Activated CD8-positive, alpha-beta T cell treated with anti-CD3 and anti-CD28 coated beads, Interleukin-2, amount 10 ng/mL, durations not matched to agents 7 days and 5 days (primary cell): Measurements from ENCODE around the gene LYST. TPM values are rescaled to one million over a fixed set of nuclear protein-coding genes. Genes with fewer than 3 reads are reported as not detected.
"Not testable (repeated sequence)": the region's sequence is repeated elsewhere in the genome, so short reads cannot be mapped to it uniquely, and the experiment has no call there.

Experiments
- ATAC-seq: fragments of 150-1000 bp; cut with Tn5 transposase; one replicate; pipeline ENCODE4 v1.10.0; 2021; ENCODE audit warnings: moderate library complexity
- CTCF ChIA-PET: fragments of 350-600 bp; sonication (Branson Sonifier 250); formaldehyde crosslinking; loops from one replicate; lab custom pipeline; 2021; ENCODE audit warnings: antibody characterized with exemption; lab: Charles Lee
- POLR2A ChIA-PET: fragments of 350-600 bp; sonication (Branson Sonifier 250); formaldehyde crosslinking; loops from one replicate; lab custom pipeline; 2021; ENCODE audit warnings: antibody characterized with exemption; lab: Charles Lee
- DNase-seq: peaks from one replicate; pipeline ENCODE4 v3.0.0-alpha.2; 2020
- H3K27ac Mint-ChIP-seq: one replicate; pipeline ENCODE4 v1.8.0; 2021; ENCODE audit warnings: mild to moderate bottlenecking, mixed read lengths
- H3K27me3 Mint-ChIP-seq: one replicate; pipeline ENCODE4 v1.8.0; 2021; ENCODE audit warnings: low read depth, mixed read lengths
- H3K36me3 Mint-ChIP-seq: one replicate; pipeline ENCODE4 v1.8.0; 2021; ENCODE audit warnings: low read depth, mixed read lengths
- H3K4me1 Mint-ChIP-seq: one replicate; pipeline ENCODE4 v1.8.0; 2021; ENCODE audit warnings: low read depth, mixed read lengths
- H3K4me3 Mint-ChIP-seq: one replicate; pipeline ENCODE4 v1.8.0; 2021; ENCODE audit warnings: mild to moderate bottlenecking, mixed read lengths
- H3K9me3 Mint-ChIP-seq: one replicate; pipeline ENCODE4 v1.8.0; 2022; ENCODE audit warnings: mixed read lengths; ENCODE audit not compliant: insufficient read depth
- total RNA-seq, 2 experiments: library from RNA; stranded (reverse); gene quantifications; one replicate each; pipeline ENCODE4 v1.2.3, GENCODE V29; 2021

LYST gene
- total RNA-seq, 2 experiments from 2014 or later: 26.2 to 28.6 TPM

DNA sequence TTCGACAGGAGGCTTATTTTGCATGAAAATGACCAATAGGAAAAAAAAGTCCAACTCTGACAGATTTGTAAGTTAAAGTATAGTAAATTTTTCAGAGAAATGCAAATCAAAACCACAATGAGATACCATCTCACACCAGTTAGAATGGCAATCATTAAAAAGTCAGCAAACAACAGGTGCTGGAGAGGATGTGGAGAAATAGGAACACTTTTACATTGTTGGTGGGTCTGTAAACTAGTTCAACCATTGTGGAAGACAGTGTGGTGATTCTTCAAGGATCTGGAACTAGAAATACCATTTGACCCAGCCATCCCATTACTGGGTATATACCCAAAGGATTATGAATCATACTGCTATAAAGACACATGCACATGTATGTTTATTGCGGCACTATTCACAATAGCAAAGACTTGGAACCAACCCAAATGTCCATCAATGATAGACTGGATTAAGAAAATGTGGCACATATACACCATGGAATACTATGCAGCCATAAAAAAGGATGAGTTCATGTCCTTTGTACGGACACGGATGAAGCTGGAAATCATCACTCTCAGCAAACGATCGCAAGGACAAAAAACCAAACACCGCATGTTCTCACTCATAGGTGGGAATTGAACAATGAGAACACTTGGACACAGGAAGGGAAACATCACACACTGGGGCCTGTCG, 80.3 kb downstream of the LYST start:
- POLR2A ChIA-PET, ATAC-seq, DNase-seq, CTCF ChIA-PET, H3K27me3 Mint-ChIP-seq, H3K4me1 Mint-ChIP-seq, H3K9me3 Mint-ChIP-seq, H3K27ac Mint-ChIP-seq, H3K4me3 Mint-ChIP-seq: not testable (repeated sequence)
- peaks cover 18% of the 10 kb centered on the region for H3K36me3 Mint-ChIP-seq

DNA sequence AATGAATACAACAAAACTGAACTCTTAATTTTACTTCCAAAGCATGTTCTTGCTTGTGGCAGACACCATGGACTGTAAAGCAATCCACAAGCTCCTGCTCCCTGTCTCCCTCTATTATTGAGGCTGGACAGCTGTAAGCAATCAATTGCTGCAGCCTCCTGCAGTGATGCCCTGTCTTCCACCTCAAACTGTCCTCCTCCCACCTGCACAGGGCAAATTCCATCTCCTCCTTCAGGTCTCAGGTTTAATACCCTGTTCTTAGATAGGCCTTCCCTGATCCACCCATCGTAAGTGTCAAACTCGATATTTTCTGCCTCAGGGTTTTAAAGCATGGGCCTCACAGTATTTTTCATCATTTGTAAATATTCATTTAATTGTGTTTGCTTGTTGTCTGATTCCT, 81.8 kb downstream of the LYST start:
- no peak overlapping the region for H3K4me3 Mint-ChIP-seq
- no peak overlapping the region for H3K27ac Mint-ChIP-seq
- POLR2A ChIA-PET: interaction anchor here (1.1 kb wide), 1 partner anchor 69 kb away, joined by 3 read pairs; no protein-coding TSS in a partner anchor
- CTCF ChIA-PET: interaction anchor here (0.8 to 3.3 kb wide), 11 partner anchors 8 to 280 kb away, joined by 3 to 31 read pairs (median 7); partner anchors contain the start of gene B3GALNT2
- no peaks in the 10 kb centered on the region for H3K4me1 Mint-ChIP-seq
- peaks cover 13% of the 10 kb centered on the region for H3K36me3 Mint-ChIP-seq
- H3K27me3 Mint-ChIP-seq: no peaks in the 10 kb centered on the region
- ATAC-seq (no peak), DNase-seq (no peak)
- H3K9me3 Mint-ChIP-seq: no peaks in the 10 kb centered on the region

DNA sequence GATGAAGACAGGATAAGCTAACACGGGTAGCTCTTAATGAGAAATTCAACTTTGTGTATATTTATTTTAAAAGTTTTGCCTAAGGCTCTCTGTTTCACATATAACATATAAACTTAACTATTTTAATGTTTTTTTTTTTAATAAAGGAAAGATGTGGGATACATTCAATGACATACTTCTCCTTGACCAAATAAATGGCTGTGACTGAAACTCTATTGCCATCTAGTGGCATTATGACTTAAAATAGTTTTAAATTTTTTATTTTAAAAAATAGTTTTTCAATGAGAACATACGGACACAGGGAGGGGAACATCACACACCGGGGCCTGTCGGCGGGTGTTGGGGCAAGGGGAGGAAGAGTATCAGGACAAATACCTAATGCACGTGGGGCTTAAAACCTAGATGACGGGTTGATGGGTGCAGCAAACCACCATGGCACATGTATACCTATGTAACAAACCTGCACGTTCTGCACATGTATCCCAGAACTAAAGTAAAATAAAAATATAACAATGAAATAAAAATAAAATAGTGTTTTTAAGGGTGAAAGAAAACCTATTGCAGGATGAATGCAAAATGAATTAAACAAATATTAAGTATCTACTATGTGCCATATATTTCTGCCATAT, 83.4 kb downstream of the LYST start:
- CTCF ChIA-PET: interaction anchor here (0.7 to 3.3 kb wide), 24 partner anchors 9 to 279 kb away, joined by 3 to 31 read pairs (median 4); partner anchors contain the start of gene B3GALNT2
- H3K36me3 Mint-ChIP-seq: peaks cover 13% of the 10 kb centered on the region

DNA sequence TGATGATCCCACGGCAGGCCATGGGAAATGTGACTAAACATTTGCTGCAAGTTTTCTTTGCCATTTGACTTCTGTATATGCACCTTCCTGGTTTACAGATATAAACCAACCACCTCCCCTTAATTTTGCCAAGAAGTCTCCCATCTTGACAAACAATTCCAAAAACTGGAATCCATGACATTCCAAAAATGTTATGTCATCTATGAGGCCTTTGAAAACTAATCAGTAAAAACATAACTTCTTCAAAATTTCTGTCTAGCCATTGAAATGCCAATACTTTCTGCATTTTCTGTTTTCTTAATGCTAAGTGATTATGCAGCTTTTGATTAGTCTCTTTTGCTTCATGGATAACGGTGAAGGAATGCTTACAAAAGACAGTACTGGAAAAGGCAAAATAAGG, 84.1 kb downstream of the LYST start:
- CTCF ChIA-PET: interaction anchor here (0.7 to 3.3 kb wide), 14 partner anchors 9 to 278 kb away, joined by 3 to 31 read pairs (median 6); partner anchors contain the start of gene B3GALNT2
- H3K4me1 Mint-ChIP-seq: no peaks in the 10 kb centered on the region
- H3K36me3 Mint-ChIP-seq: peaks cover 13% of the 10 kb centered on the region
- ATAC-seq (no peak), DNase-seq (no peak)
- POLR2A ChIA-PET: no interaction called here
- no peak overlapping the region for H3K27ac Mint-ChIP-seq
- H3K4me3 Mint-ChIP-seq: no peak overlapping the region
- H3K9me3 Mint-ChIP-seq: no peaks in the 10 kb centered on the region
- H3K27me3 Mint-ChIP-seq: no peaks in the 10 kb centered on the region

More for the DNA sequence above, 83.4 kb downstream of the LYST start:
- POLR2A ChIA-PET: no interaction called here
- no peak for ATAC-seq
- Mint-ChIP-seq H3K9me3 (no peaks in the 10 kb centered on the region), H3K27me3 (no peaks in the 10 kb centered on the region), H3K4me1 (no peaks in the 10 kb centered on the region), H3K27ac (no peak overlapping the region), H3K4me3 (no peak overlapping the region)
- no peak for DNase-seq

DNA sequence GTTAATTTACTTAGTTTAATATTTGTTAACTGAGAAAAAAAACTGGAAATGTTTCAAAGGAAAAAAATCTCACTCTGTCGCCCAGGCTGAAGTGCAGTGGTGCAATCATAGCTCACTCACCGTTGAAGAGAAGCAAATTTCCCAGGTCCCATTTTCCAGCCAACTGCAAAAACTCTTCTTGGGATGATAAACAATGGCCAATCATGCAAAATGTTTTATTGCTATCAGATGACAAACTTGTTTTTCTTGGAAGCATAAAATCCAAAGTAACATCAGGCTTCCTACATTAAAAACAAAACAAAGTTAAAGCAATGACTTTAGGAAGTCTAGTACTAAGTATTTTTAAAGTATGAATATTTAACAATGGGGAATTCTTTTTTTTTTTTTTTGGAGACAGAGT, 84.9 kb downstream of the LYST start:
- POLR2A ChIA-PET: no interaction called here
- no peak for ATAC-seq
- Mint-ChIP-seq H3K9me3 (no peaks in the 10 kb centered on the region), H3K27ac (no peak overlapping the region), H3K4me1 (no peaks in the 10 kb centered on the region), H3K4me3 (no peak overlapping the region), H3K27me3 (no peaks in the 10 kb centered on the region), H3K36me3 (peaks cover 11% of the 10 kb centered on the region)
- CTCF ChIA-PET: interaction anchor here (1.1 to 3.3 kb wide), 5 partner anchors 62 to 268 kb away, joined by 4 to 31 read pairs (median 7); no protein-coding TSS in a partner anchor
- DNase-seq: no peak

DNA sequence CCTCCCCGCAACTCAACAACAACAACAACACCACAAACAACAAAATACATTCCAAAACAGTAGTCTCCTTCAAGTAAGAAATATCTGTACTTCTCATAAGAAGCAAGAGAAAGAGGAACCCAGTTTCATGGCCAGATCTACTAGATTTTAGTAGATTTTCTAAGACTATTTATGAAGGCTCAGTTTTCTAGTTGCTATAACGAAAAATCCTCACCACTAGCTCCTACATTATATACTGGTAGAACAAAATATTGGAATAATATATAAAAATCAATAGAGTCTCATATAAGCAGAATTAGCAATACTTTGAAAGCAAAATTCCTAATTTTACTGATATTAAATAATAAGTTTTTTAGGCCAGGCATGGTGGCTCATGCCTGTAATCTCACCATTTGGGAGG, 86.9 kb downstream of the LYST start:
- Mint-ChIP-seq H3K27ac (no peak overlapping the region), H3K4me3 (no peak overlapping the region), H3K36me3 (peaks cover 7% of the 10 kb centered on the region), H3K27me3 (no peaks in the 10 kb centered on the region), H3K4me1 (no peaks in the 10 kb centered on the region), H3K9me3 (no peaks in the 10 kb centered on the region)
- DNase-seq: no peak
- ChIA-PET POLR2A (no interaction called here), CTCF (interaction anchor here (1.8 kb wide), 1 partner anchor 192 kb away, joined by 6 read pairs; no protein-coding TSS in a partner anchor)
- ATAC-seq: no peak

DNA sequence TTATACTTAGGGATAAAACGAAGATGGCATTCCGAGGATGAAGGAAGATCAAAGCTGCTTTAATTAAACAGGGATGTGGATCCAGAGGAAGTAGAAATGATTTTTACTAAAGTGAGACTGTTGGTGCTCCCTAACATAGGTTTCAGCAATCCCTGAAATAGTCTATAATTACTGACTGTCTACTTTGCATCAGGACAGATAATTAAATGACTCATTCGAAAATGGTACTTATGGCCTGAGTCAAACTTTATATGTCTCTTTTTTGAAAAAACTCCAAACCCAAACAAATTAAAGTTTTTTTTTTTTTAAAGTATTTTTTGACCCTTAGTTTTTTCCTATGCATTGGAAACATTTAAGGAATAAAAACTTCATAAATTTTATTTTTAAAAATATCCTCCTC, 90.3 kb downstream of the LYST start:
- ATAC-seq (no peak), DNase-seq (no peak)
- no peak overlapping the region for H3K4me3 Mint-ChIP-seq
- no peaks in the 10 kb centered on the region for H3K27me3 Mint-ChIP-seq
- POLR2A ChIA-PET: no interaction called here
- H3K27ac Mint-ChIP-seq: no peak overlapping the region
- H3K9me3 Mint-ChIP-seq: no peaks in the 10 kb centered on the region
- CTCF ChIA-PET: interaction anchor here (1.2 to 1.4 kb wide), 2 partner anchors 67 to 196 kb away, joined by 3 read pairs; no protein-coding TSS in a partner anchor
- no peaks in the 10 kb centered on the region for H3K4me1 Mint-ChIP-seq
- peaks cover 18% of the 10 kb centered on the region for H3K36me3 Mint-ChIP-seq

DNA sequence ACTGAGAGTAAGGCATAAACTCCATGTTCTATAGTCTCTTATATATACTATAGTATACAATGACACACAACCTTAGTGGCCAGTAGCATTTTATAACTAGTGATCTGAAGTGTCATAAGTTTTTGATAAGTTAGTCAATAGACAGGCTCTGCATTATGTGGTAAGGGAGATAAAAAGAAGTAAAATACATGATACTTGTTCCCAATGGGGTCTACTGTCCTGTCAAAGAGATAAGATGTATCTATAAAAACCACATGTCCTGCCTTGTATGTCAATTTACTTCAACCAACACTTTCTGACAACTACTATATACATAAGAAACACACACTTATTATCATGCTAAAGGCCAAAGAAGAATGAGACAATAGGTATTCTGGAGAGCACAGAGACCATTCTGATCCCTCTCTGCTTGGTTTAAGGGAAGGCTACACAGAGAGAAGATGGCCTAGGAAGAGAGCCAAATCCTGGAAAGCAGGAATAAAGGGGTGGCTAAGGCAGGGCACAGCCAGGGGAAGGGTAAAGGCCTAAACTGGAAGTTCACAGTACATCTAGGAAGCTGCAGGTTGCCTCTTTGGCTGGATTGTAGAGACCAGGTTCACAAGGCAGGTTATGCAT, 91.4 kb downstream of the LYST start:
- Mint-ChIP-seq H3K4me3 (no peak overlapping the region), H3K27me3 (no peaks in the 10 kb centered on the region), H3K9me3 (no peaks in the 10 kb centered on the region), H3K4me1 (no peaks in the 10 kb centered on the region), H3K27ac (no peak overlapping the region), H3K36me3 (peaks cover 22% of the 10 kb centered on the region)
- ChIA-PET CTCF (no interaction called here), POLR2A (no interaction called here)
- ATAC-seq: no peak
- DNase-seq: no peak

DNA sequence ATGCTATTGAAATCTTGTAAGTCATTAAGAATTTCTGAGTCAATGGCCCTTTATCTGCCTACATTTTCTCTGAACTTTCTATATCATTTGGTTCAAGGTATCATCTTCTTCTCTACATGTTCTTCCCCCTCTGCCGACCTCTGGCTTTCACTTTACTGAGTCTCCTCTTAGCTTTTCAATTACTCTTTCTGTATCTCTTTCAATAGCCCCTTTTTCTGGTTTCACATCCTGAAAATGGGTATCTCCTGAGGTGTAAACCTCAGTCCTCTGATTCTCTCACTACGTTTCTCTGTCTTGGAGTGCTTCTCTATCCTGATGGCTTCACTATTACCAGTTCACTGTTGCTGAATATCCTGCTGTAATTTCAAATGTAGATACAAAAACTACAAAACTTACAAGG, 98.9 kb downstream of the LYST start:
- H3K27me3 Mint-ChIP-seq: no peaks in the 10 kb centered on the region
- no peak overlapping the region for H3K27ac Mint-ChIP-seq
- POLR2A ChIA-PET: no interaction called here
- peaks cover 9% of the 10 kb centered on the region for H3K4me1 Mint-ChIP-seq
- DNase-seq (no peak), ATAC-seq (no peak)
- H3K4me3 Mint-ChIP-seq: no peak overlapping the region
- H3K9me3 Mint-ChIP-seq: no peaks in the 10 kb centered on the region
- peaks cover 19% of the 10 kb centered on the region for H3K36me3 Mint-ChIP-seq
- CTCF ChIA-PET: interaction anchor here (1.9 to 2.2 kb wide), 2 partner anchors 15 to 204 kb away, joined by 5 to 10 read pairs; no protein-coding TSS in a partner anchor

DNA sequence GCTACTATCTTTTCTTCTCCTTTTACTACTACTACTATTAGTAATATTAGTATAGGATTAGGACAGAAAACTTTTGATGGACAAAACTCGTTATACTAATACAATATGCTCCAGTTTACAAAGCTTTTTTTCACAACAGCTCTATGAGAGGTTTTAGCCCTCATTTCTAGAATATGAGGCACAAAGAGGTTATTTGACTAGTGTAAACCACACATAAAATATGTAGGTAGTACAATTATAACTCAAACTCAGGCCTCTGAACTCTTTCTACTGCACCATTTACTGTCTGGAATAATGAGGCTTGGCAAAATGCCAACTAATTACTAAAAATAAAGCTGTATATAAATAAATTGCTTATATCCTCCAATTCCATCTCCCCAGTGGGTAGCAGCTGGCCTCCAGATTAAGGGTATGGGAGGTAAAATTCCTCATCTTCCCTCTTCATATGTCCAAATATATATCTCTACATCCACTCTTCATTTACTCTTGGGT, 99.9 kb downstream of the LYST start:
- ChIA-PET POLR2A (interaction anchor here (0.7 kb wide), 1 partner anchor 11 kb away, joined by 3 read pairs; no protein-coding TSS in a partner anchor), CTCF (interaction anchor here (1.9 to 2.2 kb wide), 2 partner anchors 16 to 205 kb away, joined by 5 to 10 read pairs; no protein-coding TSS in a partner anchor)
- DNase-seq: no peak
- Mint-ChIP-seq H3K9me3 (no peaks in the 10 kb centered on the region), H3K27me3 (no peaks in the 10 kb centered on the region), H3K4me1 (peaks cover 9% of the 10 kb centered on the region), H3K4me3 (no peak overlapping the region), H3K27ac (no peak overlapping the region), H3K36me3 (peaks cover 20% of the 10 kb centered on the region)
- no peak for ATAC-seq

DNA sequence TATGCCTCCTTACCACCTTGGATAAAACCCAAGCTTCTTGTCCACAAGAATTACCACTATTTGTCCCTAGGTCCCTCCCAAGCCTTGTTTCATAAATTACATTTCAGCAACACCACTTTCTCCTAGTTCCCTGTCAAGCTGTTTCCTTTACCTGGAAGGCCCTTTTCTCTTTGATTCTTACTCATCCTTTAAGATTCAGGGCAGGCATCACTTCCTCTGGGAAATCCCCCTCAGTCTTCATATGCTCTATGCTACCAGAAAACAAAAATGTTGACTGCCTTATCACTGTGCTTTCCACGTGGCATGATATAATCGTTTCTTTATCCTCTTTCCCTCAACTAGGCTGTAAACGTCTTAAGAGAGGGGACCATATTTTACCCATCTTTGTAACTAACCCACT, 102.7 kb downstream of the LYST start:
- no peaks in the 10 kb centered on the region for H3K27me3 Mint-ChIP-seq
- ChIA-PET CTCF (interaction anchor here (1.4 to 3.0 kb wide), 2 partner anchors 19 to 163 kb away, joined by 4 to 13 read pairs; no protein-coding TSS in a partner anchor), POLR2A (no interaction called here)
- no peak overlapping the region for H3K4me3 Mint-ChIP-seq
- no peak overlapping the region for H3K27ac Mint-ChIP-seq
- DNase-seq (no peak), ATAC-seq (peak; percentile 30)
- H3K36me3 Mint-ChIP-seq: peaks cover 24% of the 10 kb centered on the region
- H3K4me1 Mint-ChIP-seq: peaks cover 8% of the 10 kb centered on the region
- no peaks in the 10 kb centered on the region for H3K9me3 Mint-ChIP-seq
